ENCODE data around the gene PRDM11. TPM values are rescaled to one million over a fixed set of nuclear protein-coding genes. Genes with fewer than 3 reads are reported as not detected.

The PRDM11 gene
- total and polyA plus RNA-seq, 10 of the 15 experiments (the other 5 are each of a cell fraction or from before 2014, with no cell fraction given): 0.03 to 2.4 (median 0.53) TPM

DNA sequence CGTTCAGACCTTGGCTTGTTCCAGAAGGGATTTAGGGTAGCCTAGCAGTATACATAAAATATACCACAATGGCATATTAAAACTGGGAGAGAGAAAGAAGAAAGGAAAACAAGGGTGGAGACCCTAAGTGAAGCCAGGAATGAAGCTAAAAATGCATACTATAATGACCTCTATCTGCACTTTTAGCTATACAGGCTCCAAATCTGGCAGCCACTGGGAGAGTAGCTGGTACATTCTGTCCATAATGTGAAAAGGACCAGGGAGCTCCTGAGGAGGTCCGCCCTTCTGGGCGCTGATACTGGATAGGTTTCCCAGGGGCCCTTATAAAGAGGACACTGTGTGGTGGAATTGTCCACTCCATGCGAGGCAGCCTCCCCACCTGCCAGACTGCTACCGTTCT, 42.8 kb downstream of the PRDM11 start:
- ATAC-seq (no peak), DNase-seq (ENCODE audit: low read depth, low spot score) (no peak), FAIRE-seq (no peak)
- TF ChIP-seq IKZF1 (conservative IDR thresholded peaks at IDR 0.05) (no peak), MXI1 (IDR thresholded peaks at IDR 0.05; ENCODE audit: low read depth, low read length) (no peak), CBX3 (IDR thresholded peaks at IDR 0.05; ENCODE audit: borderline replicate concordance, low read depth) (no peak), NR2F1 (conservative IDR thresholded peaks at IDR 0.05) (no peak), POLR2A (IDR thresholded peaks at IDR 0.05; ENCODE audit: low read depth, low read length) (no peak), TCF7 (IDR thresholded peaks at IDR 0.05; ENCODE audit: borderline replicate concordance) (no peak), RB1 (IDR thresholded peaks at IDR 0.05; ENCODE audit: borderline replicate concordance) (no peak), POLR2AphosphoS5 (IDR thresholded peaks at IDR 0.05; ENCODE audit: low read length) (no peak), SMARCA5 (IDR thresholded peaks at IDR 0.05) (no peak), RUNX3 (IDR thresholded peaks at IDR 0.05; ENCODE audit: low read length) (no peak), CHD2 (IDR thresholded peaks at IDR 0.05; ENCODE audit: borderline replicate concordance, low read depth, low read length) (no peak)
- TF ChIP-seq, protein P1, sequence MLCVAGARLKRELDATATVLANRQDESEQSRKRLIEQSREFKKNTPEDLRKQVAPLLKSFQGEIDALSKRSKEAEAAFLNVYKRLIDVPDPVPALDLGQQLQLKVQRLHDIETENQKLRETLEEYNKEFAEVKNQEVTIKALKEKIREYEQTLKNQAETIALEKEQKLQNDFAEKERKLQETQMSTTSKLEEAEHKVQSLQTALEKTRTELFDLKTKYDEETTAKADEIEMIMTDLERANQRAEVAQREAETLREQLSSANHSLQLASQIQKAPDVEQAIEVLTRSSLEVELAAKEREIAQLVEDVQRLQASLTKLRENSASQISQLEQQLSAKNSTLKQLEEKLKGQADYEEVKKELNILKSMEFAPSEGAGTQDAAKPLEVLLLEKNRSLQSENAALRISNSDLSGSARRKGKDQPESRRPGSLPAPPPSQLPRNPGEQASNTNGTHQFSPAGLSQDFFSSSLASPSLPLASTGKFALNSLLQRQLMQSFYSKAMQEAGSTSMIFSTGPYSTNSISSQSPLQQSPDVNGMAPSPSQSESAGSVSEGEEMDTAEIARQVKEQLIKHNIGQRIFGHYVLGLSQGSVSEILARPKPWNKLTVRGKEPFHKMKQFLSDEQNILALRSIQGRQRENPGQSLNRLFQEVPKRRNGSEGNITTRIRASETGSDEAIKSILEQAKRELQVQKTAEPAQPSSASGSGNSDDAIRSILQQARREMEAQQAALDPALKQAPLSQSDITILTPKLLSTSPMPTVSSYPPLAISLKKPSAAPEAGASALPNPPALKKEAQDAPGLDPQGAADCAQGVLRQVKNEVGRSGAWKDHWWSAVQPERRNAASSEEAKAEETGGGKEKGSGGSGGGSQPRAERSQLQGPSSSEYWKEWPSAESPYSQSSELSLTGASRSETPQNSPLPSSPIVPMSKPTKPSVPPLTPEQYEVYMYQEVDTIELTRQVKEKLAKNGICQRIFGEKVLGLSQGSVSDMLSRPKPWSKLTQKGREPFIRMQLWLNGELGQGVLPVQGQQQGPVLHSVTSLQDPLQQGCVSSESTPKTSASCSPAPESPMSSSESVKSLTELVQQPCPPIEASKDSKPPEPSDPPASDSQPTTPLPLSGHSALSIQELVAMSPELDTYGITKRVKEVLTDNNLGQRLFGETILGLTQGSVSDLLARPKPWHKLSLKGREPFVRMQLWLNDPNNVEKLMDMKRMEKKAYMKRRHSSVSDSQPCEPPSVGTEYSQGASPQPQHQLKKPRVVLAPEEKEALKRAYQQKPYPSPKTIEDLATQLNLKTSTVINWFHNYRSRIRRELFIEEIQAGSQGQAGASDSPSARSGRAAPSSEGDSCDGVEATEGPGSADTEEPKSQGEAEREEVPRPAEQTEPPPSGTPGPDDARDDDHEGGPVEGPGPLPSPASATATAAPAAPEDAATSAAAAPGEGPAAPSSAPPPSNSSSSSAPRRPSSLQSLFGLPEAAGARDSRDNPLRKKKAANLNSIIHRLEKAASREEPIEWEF (IDR thresholded peaks at IDR 0.05; ENCODE audit: insufficient replicate concordance, low read depth, low read length): no peak
- TF ChIP-seq, protein P2, sequence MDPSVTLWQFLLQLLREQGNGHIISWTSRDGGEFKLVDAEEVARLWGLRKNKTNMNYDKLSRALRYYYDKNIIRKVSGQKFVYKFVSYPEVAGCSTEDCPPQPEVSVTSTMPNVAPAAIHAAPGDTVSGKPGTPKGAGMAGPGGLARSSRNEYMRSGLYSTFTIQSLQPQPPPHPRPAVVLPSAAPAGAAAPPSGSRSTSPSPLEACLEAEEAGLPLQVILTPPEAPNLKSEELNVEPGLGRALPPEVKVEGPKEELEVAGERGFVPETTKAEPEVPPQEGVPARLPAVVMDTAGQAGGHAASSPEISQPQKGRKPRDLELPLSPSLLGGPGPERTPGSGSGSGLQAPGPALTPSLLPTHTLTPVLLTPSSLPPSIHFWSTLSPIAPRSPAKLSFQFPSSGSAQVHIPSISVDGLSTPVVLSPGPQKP (IDR thresholded peaks at IDR 0.05; ENCODE audit: low read depth, low read length): no peak
- TF ChIP-seq, protein P3, sequence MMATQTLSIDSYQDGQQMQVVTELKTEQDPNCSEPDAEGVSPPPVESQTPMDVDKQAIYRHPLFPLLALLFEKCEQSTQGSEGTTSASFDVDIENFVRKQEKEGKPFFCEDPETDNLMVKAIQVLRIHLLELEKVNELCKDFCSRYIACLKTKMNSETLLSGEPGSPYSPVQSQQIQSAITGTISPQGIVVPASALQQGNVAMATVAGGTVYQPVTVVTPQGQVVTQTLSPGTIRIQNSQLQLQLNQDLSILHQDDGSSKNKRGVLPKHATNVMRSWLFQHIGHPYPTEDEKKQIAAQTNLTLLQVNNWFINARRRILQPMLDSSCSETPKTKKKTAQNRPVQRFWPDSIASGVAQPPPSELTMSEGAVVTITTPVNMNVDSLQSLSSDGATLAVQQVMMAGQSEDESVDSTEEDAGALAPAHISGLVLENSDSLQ (IDR thresholded peaks at IDR 0.05): no peak
- TF ChIP-seq, protein P4, sequence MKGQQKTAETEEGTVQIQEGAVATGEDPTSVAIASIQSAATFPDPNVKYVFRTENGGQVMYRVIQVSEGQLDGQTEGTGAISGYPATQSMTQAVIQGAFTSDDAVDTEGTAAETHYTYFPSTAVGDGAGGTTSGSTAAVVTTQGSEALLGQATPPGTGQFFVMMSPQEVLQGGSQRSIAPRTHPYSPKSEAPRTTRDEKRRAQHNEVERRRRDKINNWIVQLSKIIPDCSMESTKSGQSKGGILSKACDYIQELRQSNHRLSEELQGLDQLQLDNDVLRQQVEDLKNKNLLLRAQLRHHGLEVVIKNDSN (IDR thresholded peaks at IDR 0.05; ENCODE audit: borderline replicate concordance, extremely low read length, insufficient read depth, low read depth, low read length): no peak
- intact Hi-C loops (cut with micrococcal nuclease; ENCODE audit: unreplicated experiment): no loop called here
- H2AFZ ChIP-seq (ENCODE audit: control insufficient read depth, low read depth, low read length): no peak overlapping the region
- no peak overlapping the region for H3K4me3 ChIP-seq
- no peaks in the 10 kb centered on the region for H3K79me2 ChIP-seq (ENCODE audit: control insufficient read depth, insufficient read depth, low read length)
- CTCF ChIA-PET: interaction anchor here (1.1 kb wide), 1 partner anchor 28 kb away, joined by 3 read pairs; no protein-coding TSS in a partner anchor
- POLR2A ChIA-PET: no interaction called here
- no peaks in the 10 kb centered on the region for H3K27me3 ChIP-seq (replicated peaks in 1 of 2; ENCODE audit: control insufficient read depth in 2 of 2, insufficient read depth in 2 of 2, low read length in 1 of 2)
- no peaks in the 10 kb centered on the region for H3K4me1 ChIP-seq (ENCODE audit: control insufficient read depth, insufficient read depth, low read length)
- no peak overlapping the region for H3K27ac ChIP-seq (ENCODE audit: control insufficient read depth, insufficient read depth)
- H3K4me2 ChIP-seq (ENCODE audit: control insufficient read depth, insufficient read depth): no peak overlapping the region
- in situ Hi-C loops (cut with MboI): no loop called here
- no peaks in the 10 kb centered on the region for H4K20me1 ChIP-seq (ENCODE audit: control insufficient read depth, insufficient read depth)
- WGBS (ENCODE audit: insufficient coverage, insufficient replicate concordance, low lambda C conversion rate, missing lambda C conversion rate): 54% methylated on average over 5 of the region's 5 CpGs
- RAD21 ChIA-PET (ENCODE audit: unreplicated experiment): interaction anchor here (1.0 kb wide), 1 partner anchor 105 kb away, joined by 3 read pairs; no protein-coding TSS in a partner anchor
- SMC1A ChIA-PET (ENCODE audit: uncharacterized antibody, unreplicated experiment): no interaction called here
- no peaks in the 10 kb centered on the region for H3K9me3 ChIP-seq (replicated peaks; ENCODE audit: control insufficient read depth, insufficient read depth, low read length)
- no peak overlapping the region for H3K9ac ChIP-seq (ENCODE audit: control insufficient read depth, insufficient read depth, low read length)
- H3K36me3 ChIP-seq (ENCODE audit: control insufficient read depth in 2 of 2, insufficient read depth in 2 of 2, low read length in 1 of 2): no peaks in the 10 kb centered on the region
- no TSS peak for BruUV-seq (replicated peaks)
